NCI-H2107 (cell line): ENCODE results near the gene CSRP1.

ENCODE experiments used
- DNase-seq: peaks from one replicate; lab custom pipeline; 2025; lab: John Stamatoyannopoulos, UW

The CSRP1 gene

GRCh38 chr1:201513498-201514243, 6.7 kb upstream of the CSRP1 start:
- DNase-seq, result no peak

GRCh38 chr1:201511941-201512539, 5.1 kb upstream of the CSRP1 start:
- DNase-seq, result no peak

- DNase-seq, result no peak
These were observed 4.5 kb upstream of the CSRP1 start for GRCh38 chr1:201511396-201511940.

DNA sequence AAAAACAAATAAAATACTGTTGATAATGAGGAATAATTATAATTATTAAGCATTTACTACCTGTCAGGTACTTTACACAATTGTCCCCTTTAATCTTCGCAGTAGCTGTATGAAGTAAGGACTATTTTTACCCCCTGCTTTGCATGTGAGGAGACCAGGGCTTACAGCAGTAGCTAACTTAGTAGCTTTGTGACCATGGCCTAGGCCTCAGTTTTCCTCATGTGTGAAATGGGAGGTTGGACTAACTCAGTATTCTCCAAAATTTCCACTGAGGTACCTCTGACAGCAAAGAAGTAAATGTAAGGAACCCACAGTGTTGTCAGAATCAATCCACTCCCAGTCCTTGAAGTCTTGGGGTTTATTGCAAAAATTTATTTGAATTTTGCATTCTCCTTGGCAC, 3.8 kb upstream of the CSRP1 start:
- DNase-seq, result no peak

DNA sequence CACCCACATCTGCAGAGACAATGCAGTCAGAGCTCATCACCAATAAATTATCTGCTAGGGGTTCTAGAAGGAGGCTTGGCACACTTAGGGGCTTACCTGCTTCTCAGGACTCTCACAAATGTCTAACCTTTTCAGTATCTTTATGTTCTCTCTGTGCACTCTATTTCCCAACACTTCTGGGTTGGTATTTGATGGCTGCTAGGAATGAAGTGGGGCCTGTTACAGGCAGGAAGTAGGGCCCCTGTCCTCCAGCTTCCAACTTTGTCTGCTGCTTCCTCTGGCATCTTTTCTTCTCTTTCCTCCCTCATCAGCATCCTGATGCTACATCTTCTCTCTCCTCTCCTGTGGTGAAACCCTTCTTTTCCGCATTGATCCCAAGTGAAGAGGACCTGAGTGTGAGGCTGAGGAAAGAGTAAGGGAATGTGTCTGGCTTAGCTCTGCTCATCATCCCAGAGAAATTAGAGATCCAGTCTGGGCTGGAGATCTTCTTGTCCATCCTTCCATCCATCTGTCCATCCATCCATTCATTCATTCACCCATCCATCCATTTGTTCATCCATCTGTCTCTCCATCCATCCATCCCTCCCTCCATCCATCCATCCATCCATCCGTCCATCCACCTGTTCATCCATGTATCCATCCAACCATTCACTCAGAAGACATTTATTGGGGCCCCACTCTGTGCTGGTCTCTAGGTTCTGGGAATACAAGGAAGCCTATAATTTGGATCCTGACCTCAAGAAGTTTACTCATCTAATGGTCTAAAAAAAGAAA, 2.9 kb upstream of the CSRP1 start:
- no peak for DNase-seq

DNA sequence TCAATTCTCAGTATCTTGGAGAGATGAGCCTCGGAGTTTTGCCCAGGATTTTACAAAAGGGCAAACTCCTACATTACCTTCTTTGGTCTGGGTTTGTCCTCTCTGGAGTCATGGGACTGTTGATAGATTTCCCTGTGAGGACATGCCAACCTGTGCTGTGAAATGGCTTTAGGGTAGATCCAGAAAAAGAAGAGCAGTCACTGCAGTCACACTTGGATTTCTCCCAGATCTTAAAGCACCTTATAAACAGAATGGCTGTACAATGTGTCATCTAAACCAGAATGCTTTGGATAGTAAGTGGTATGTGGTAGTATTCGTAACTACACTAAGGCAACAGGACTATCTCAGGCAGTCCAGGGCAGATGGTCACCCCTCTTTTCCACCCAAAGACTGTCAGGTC, 1.9 kb upstream of the CSRP1 start:
- DNase-seq, result no peak

DNA sequence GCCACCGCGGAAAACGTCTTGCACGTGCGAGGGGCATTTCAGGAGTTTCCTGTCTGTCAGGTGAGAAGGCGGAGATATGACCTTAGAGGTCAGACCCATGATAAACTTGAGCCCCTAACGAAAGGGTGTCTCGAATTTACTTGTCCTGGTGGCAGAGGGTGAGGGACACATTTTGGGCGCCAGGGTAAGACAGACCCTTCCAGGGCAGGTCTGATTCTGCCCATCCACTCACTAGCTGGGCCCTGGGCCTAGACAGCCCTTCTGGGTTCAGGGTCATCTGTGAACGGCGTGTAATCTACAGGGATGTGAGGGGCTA, 395 bp upstream of the CSRP1 start:
- no peak for DNase-seq

GRCh38 chr1:201506092-201506491, 831 bp downstream of the CSRP1 start:
- no peak for DNase-seq

DNA sequence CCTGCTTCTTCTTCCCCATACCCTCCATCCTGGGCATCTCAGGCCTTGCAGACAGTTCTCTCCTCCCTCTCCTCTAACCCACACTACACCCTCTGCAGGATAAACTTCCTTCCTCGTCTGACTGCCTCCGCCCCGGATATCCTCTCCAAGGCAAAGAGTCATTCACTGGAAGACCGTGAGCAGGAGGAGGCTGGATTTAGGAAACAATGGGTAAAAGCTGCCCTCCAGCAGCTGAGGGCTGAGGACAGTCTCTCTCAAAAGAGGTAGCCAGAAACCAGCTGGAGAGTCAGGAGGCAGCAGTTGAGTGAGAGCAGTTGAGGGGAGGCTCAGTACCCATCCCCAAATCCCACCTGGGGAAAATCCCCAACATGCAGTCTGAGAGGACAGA, 1.4 kb downstream of the CSRP1 start:
- DNase-seq, result no peak

GRCh38 chr1:201504799-201505502, 2.0 kb downstream of the CSRP1 start:
- DNase-seq, result no peak

DNA sequence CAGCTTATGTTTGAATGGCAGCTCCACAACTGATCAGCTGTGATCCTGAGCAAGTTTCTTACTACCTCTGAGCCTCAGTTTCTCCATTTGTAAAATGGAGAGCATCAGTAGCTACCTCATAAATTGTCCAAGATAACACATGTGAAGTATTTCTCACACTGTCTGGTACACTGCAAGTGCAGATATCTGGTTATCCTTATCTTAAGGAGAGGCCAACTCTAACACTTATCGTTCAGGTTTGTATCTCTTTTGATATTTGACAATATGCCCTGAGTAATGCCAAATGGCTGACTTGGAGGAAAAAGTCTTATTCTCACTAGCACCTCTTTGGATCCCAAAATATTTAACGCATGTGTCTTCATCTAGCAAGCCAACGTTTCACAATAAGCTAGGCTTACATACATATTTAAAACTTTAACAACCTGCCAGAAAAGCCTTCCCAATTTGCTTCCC, 2.7 kb downstream of the CSRP1 start:
- no peak for DNase-seq

- DNase-seq, result peak; percentile 23
These were observed 3.3 kb downstream of the CSRP1 start for GRCh38 chr1:201503397-201504176.

- DNase-seq, result no peak
These were observed 4.4 kb downstream of the CSRP1 start for GRCh38 chr1:201502511-201502857.

DNA sequence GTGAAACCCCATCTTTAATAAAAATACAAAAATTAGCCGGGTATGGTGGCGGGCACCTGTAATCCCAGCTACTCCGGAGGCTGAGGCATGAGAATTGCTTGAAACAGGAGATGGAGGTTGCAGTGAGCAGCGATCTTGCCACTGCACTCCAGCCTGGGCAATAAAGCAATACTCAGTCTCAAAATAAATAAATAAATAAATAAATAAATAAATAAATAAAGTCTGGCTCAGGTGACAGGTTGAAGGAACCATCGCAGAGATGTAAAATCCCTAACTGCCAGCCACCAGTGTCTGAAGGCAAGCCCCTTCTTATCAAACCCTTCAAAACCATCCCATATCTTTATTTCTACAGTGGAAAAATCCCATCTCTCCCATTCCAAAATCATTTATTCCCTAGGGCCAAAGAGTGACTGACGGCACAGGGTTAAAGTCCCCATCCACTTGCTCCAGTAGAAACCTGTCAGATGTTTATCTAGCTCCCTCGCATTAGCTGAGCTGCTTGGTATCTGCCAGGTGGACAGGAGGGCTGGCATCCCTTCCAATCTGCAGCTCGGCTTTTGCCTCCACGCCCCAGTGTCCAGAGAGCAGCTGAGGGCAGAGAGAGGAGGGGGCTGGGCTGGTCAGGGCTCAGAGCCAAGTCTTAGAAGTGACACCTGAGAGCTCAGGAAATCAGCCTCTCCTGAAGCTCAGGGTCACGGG, 5.0 kb downstream of the CSRP1 start:
- peak; percentile 75 for DNase-seq

- no peak for DNase-seq
These were observed 5.8 kb downstream of the CSRP1 start for GRCh38 chr1:201501144-201501543.

DNA sequence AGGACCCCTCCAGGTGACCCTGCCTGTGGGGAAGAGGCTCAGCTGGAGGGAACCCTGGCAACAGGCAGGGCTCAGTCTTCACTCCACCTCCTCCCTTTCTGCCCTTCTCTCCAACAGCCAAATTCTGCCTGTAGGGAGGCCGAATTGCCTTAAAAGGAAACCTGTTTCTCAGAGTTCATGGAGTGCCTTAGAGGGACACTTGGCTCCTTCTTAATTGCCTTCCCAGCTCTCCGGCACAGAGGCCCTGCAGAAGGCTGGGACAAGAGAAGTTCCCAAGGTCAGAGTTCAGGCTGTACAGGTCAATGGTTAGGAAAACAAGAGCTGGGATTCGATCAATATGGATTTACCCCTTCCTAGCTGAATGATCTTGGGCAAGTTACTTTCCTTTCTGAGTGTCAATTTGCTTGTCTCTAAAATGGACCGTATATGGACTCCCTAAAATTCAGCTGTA, 6.2 kb downstream of the CSRP1 start:
- DNase-seq, result no peak

- no peak for DNase-seq
These were observed 6.9 kb downstream of the CSRP1 start for GRCh38 chr1:201499795-201500669.

- no peak for DNase-seq
These were observed 7.7 kb downstream of the CSRP1 start for GRCh38 chr1:201499191-201499590.

- DNase-seq, result no peak
These were observed 8.3 kb downstream of the CSRP1 start for GRCh38 chr1:201498621-201499020.

DNA sequence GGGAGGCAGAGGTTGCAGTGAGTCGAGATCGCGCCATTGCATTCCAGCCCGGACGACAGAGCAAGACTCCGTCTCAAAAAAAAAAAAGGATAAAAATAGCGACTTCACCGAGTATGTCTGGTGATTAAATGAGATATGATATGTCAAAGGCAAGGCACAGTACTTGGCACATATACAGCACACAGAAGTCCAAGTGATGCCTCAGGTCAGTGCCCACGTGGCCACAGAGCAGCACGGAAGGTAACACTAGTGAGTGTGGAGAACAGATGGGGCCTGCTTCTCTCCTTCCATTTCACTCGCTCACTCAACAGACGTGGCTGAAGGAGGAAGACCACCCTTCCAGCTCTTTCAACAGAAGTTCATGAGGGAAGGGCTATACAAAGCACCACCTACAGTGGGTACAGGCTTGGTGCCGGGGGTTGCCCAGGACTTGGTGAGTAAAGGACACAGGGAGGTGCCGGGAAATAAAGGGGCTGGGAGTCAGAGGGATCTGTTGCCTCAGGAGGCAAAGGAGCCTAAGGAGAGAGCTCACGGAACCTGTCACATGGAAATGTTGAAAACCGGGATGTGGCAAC, 8.9 kb downstream of the CSRP1 start:
- DNase-seq, result no peak
